AG04449 (cell line): ENCODE measurements around the gene MAP7D1.

ENCODE experiments used
- CTCF ChIA-PET: fragments of 350-600 bp; formaldehyde crosslinking; extraction: SDS; loops from one replicate; lab custom pipeline; 2021; ENCODE audit warnings: antibody characterized with exemption; lab: Yijun Ruan, JAX
- POLR2A ChIA-PET: fragments of 400-600, 350-600 bp; formaldehyde crosslinking; extraction: SDS; loops from one replicate; lab custom pipeline; 2020; ENCODE audit warnings: antibody characterized with exemption, inconsistent platforms; lab: Yijun Ruan, JAX
- DNase-seq: peaks from one replicate; pipeline ENCODE4 v3.0.0-alpha.2; 2010; ENCODE audit warnings: low read depth, low spot score
- H3K4me3 ChIP-seq: 2 replicates; pipeline ENCODE4 v1.5.1; 2011; ENCODE audit warnings: low read depth, mild to moderate bottlenecking, control low read depth, low read length
- TF ChIP-seq, protein P1 (sequence below): IDR thresholded peaks from one replicate; pipeline ENCODE4 v1.5.1; 2011; ENCODE audit warnings: mild to moderate bottlenecking, moderate library complexity, low read length, control low read depth, inconsistent platforms; ENCODE audit not compliant: insufficient read depth; ENCODE audit errors: missing control alignments

The MAP7D1 gene

DNA sequence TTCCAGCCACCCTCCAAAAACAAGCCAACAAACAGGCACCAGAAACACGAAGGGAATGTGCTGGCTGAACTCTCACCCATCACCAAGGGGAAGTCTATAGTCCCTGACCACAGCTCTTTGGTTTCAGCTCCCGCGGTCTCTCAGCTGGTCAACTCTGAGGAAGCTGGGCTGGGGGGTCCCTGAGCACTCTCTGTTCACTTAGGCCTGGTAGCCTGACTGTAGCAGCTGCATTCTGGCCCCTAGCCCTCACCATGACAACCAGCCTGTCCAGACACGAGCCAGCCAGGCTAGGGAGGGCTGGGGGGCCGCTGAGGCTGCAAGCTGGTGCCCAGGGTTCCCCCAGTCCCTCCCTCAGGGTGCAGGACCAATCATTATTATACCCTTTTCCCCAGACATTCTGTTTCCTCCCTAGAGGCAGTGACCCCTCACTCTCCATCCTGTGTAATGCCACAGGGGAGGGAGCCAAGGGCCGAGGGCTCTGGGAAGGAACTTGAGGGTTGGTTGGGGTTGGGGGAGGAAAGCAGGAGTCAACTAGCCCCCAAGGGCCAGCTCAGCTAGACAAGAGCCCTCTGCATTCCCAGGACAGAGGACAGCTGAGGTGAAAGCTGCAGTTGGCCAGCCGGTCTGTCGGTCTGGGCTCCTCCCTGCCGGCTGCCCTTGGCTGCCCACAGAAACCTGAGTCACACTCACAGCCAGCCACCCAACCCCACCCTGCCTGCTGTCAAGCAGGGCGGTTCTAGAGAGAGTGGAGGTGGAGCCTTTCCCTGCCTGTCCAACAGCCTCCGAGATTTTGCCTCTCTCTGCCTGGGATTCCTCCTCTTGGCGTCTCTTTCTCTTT lies 5.4 kb upstream of the MAP7D1 start:
- POLR2A ChIA-PET = interaction anchor here (0.5 to 2.6 kb wide), 19 partner anchors 10 to 273 kb away, joined by 3 to 21 read pairs (median 6); partner anchors contain the start of genes EVA1B, SH3D21 and THRAP3

DNA sequence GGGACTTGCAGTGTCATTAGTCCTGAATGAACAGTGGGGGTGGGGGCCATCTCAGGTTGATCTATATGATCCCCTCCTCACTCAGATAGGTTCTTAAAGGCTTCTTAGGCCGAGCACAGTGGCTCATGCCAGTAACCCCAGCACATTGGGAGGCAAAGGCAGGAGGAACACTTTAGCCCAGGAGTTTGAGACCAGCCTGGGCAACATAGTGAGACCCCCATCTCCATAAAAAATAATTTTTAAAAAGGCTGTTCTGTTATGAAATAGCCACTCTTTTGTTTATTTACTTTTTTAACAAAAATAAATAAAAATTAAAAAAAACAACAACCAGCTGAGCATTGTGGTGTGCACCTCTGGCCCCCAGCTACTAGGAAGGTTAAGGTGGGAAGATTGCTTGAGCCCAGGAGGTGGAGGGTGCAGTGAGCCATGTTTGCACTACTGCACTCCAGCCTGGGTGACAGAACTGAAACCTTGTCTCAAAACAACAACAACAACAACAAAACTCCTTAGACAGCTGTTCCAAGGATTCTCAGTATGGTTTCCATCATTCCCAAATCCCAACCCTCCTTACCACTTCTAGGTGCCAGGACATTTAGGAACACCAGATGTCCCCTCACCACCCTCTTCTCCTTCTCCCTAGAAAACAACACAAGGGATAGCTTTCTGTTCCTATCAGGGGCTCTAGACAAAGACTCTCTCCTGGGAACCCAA lies 4.7 kb upstream of the MAP7D1 start:
- TF ChIP-seq, protein P1, sequence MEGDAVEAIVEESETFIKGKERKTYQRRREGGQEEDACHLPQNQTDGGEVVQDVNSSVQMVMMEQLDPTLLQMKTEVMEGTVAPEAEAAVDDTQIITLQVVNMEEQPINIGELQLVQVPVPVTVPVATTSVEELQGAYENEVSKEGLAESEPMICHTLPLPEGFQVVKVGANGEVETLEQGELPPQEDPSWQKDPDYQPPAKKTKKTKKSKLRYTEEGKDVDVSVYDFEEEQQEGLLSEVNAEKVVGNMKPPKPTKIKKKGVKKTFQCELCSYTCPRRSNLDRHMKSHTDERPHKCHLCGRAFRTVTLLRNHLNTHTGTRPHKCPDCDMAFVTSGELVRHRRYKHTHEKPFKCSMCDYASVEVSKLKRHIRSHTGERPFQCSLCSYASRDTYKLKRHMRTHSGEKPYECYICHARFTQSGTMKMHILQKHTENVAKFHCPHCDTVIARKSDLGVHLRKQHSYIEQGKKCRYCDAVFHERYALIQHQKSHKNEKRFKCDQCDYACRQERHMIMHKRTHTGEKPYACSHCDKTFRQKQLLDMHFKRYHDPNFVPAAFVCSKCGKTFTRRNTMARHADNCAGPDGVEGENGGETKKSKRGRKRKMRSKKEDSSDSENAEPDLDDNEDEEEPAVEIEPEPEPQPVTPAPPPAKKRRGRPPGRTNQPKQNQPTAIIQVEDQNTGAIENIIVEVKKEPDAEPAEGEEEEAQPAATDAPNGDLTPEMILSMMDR = no peak
- ChIA-PET CTCF (interaction anchor here (0.9 to 10.3 kb wide), 11 partner anchors 9 to 147 kb away, joined by 3 to 164 read pairs (median 4); no protein-coding TSS in a partner anchor), POLR2A (interaction anchor here (1.8 to 2.6 kb wide), 2 partner anchors 11 to 37 kb away, joined by 6 to 21 read pairs; no protein-coding TSS in a partner anchor)
- no peak for DNase-seq
- no peak overlapping the region; the same call in 1 of the 2 replicates for H3K4me3 ChIP-seq

More for the DNA sequence above, 5.4 kb upstream of the MAP7D1 start:
- DNase-seq = peak; percentile 81
- TF ChIP-seq, protein P1 = no peak
- CTCF ChIA-PET = interaction anchor here (0.6 to 10.3 kb wide), 49 partner anchors 10 to 273 kb away, joined by 3 to 164 read pairs (median 4); partner anchors contain the start of genes SH3D21 and THRAP3
- peak overlapping the region; percentile 36 for H3K4me3 ChIP-seq

DNA sequence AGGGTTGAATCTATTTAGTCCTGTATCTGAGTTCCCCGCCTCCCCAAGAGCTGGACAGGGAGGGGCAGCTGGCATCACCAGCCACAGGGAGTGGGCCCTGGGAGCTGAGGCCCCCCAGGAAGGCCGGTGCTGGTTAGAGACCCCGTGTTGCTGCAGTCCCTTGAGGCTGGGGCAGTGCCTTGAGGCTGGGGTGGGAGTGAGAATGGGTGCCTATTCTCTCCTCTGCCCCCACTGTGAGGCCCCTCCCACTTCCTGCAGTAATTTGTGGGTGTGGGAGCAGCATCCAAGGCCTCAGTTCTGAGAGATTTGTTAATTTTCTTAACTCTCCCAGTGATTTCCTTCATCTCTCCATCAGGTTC lies 4.1 kb upstream of the MAP7D1 start:
- CTCF ChIA-PET = interaction anchor here (0.9 to 10.3 kb wide), 10 partner anchors 9 to 146 kb away, joined by 3 to 164 read pairs (median 4); no protein-coding TSS in a partner anchor
- no peak overlapping the region for H3K4me3 ChIP-seq

DNA sequence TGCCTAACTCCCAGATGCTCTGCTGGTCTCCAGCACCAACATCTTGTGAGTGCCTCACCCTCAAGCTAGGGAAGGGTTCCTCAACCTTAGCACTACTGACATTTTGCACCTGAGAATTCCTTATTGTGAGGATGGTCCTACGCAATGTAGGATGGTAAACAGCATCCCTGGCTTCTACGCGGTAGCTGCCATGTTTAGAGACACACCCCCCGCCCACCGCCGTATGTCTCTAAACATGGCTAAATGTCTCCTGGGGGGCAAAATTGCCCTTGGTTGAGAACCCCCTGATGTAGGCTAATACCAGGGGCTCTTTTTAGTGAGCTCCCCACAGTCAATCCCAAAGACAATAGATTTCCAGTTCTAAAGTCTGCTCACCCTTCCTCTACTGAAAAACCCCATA lies 2.5 kb upstream of the MAP7D1 start:
- CTCF ChIA-PET = interaction anchor here (1.2 to 10.3 kb wide), 5 partner anchors 38 to 136 kb away, joined by 3 to 164 read pairs (median 12); partner anchors contain the start of gene THRAP3
- no peak overlapping the region for H3K4me3 ChIP-seq
- POLR2A ChIA-PET = no interaction called here
- TF ChIP-seq, protein P1 = no peak
- DNase-seq = no peak

More for the DNA sequence above, 4.1 kb upstream of the MAP7D1 start:
- no peak for DNase-seq
- POLR2A ChIA-PET = no interaction called here
- TF ChIP-seq, protein P1 = no peak

DNA sequence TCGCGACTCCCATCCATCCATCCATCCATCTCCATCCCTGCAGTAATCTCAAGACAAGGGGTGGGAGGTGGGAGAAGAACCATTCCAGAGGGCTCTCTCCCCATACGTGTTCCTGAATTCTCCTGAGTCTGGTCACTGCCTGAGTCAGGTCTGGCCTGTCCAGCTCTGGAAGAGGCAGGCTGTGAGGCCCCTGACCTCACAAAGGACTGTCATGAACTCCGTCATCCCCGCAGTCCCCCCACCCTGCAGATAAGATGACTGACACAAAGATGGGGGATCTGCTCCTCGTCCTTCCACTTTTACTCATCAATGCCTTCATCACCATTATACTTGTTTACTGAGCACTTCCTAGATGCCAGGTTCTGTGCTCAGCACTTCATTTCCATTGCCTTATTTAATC lies 1.6 kb upstream of the MAP7D1 start:
- DNase-seq = no peak
- TF ChIP-seq, protein P1 = no peak
- H3K4me3 ChIP-seq = no peak overlapping the region
- CTCF ChIA-PET = interaction anchor here (1.2 to 10.3 kb wide), 5 partner anchors 19 to 135 kb away, joined by 3 to 164 read pairs (median 4); partner anchors contain the start of gene THRAP3
- POLR2A ChIA-PET = interaction anchor here (0.8 kb wide), 1 partner anchor 33 kb away, joined by 4 read pairs; no protein-coding TSS in a partner anchor
